ENCODE results near the gene CACNA2D1. TPM values are rescaled to one million over a fixed set of nuclear protein-coding genes. Genes with fewer than 3 reads are reported as not detected.

Gene CACNA2D1
- total RNA-seq, 1 donor from 2014 or later, result not detected

DNA sequence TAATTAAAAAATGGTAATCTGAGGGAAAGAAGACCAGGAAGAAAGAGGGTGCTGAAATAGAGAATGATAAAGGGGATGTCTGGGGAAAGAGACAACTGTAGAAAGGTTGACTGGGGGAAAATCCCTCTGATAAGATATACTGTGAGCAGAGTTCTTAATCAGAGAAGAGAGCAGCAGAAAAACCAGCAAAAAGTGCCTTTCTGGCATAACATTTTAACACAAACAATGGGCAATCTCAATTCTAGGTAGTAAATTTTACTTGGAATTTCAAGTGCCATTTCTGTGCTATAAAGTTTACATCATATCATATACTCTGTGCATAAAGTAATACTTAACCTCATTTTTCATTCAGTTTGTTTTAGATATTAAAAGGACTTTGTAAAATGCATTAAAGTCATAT, 421.9 kb downstream of the CACNA2D1 start:
- no peak overlapping the region for H3K27ac Mint-ChIP-seq
- no peak for DNase-seq
- ChIA-PET CTCF (no interaction called here), POLR2A (no interaction called here)
- H3K9me3 Mint-ChIP-seq, result no peaks in the 10 kb centered on the region
- no peak overlapping the region for H3K4me3 Mint-ChIP-seq
- intact Hi-C loops (cut with micrococcal nuclease), result no loop called here
- TF ChIP-seq, protein P1, sequence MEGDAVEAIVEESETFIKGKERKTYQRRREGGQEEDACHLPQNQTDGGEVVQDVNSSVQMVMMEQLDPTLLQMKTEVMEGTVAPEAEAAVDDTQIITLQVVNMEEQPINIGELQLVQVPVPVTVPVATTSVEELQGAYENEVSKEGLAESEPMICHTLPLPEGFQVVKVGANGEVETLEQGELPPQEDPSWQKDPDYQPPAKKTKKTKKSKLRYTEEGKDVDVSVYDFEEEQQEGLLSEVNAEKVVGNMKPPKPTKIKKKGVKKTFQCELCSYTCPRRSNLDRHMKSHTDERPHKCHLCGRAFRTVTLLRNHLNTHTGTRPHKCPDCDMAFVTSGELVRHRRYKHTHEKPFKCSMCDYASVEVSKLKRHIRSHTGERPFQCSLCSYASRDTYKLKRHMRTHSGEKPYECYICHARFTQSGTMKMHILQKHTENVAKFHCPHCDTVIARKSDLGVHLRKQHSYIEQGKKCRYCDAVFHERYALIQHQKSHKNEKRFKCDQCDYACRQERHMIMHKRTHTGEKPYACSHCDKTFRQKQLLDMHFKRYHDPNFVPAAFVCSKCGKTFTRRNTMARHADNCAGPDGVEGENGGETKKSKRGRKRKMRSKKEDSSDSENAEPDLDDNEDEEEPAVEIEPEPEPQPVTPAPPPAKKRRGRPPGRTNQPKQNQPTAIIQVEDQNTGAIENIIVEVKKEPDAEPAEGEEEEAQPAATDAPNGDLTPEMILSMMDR (IDR thresholded peaks at IDR 0.05), result no peak
- H3K36me3 Mint-ChIP-seq (ENCODE audit: low read depth), result no peaks in the 10 kb centered on the region
- ATAC-seq (ENCODE audit: low read depth), result no peak
- H3K27me3 Mint-ChIP-seq, result no peaks in the 10 kb centered on the region
- no peaks in the 10 kb centered on the region for H3K4me1 Mint-ChIP-seq

DNA sequence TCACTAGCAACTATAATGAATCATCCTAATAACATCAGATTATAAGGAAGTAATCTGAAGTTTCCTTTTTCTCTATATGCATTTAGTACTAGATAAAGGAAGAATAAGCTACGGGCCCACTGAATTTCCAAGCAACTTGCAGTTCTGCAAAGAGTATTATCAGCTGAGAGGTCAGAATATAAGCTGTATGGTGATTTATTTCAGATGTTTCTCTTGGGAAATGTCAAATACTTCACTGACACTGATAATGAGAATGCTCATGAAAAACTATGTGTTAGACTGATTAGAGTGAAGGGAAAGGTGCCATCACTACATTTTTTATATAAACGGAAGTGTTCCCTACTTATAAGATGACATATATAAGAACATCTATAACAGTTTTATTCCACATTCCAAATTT, 422.5 kb downstream of the CACNA2D1 start:
- TF ChIP-seq, protein P1 (IDR thresholded peaks at IDR 0.05), result no peak
- POLR2A ChIA-PET, result no interaction called here
- H3K36me3 Mint-ChIP-seq (ENCODE audit: low read depth), result no peaks in the 10 kb centered on the region
- H3K9me3 Mint-ChIP-seq, result no peaks in the 10 kb centered on the region
- H3K27me3 Mint-ChIP-seq, result no peaks in the 10 kb centered on the region
- ATAC-seq (ENCODE audit: low read depth), result no peak
- no peak for DNase-seq
- intact Hi-C loops (cut with micrococcal nuclease), result no loop called here
- H3K4me1 Mint-ChIP-seq, result no peaks in the 10 kb centered on the region
- no peak overlapping the region for H3K27ac Mint-ChIP-seq
- CTCF ChIA-PET, result no interaction called here
- H3K4me3 Mint-ChIP-seq, result no peak overlapping the region

DNA sequence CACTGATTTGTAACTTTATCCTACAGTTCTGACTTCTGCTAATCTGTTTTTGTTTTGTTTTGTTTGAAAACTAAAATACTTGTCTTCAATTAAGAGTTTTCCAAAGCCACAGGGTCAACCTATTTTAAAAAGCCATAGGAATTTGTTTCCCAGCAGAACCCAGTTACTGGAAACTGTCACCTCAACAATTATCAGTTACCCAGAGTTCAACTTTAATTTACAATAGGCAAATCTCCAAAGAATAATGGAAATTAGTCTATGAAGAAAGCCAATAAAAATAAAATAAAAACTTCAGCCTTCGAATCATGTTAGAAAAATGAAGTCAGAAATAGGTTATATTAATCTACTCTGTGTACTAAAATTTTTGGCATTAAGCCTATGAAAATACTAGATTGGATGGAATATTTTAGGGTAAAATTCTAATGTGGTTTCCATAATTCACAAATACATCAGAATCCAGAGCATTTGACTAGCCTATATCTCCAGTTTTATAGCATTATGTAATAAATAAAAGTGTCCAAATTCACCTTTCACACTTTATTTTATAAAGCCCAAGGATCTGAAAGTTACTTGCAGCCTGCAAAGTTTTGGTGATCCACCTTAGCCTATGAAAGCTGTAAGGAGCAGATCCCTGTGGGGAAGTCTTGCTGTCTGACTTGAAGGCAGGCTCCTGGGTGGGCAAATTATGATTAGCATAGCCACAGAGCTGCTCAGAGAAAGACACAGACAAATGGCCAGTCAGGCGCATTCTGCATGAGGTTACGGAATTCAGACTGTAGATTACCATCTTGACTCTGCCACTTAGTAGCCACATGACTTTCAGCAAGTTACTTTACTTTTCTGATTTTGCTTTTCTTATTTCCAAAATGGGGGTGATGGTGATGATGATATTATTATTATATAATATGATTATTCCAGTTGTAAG, 423.8 kb downstream of the CACNA2D1 start:
- TF ChIP-seq, protein P1 (IDR thresholded peaks at IDR 0.05), result no peak
- Mint-ChIP-seq H3K4me1 (no peaks in the 10 kb centered on the region), H3K27ac (no peak overlapping the region), H3K9me3 (no peaks in the 10 kb centered on the region), H3K27me3 (no peaks in the 10 kb centered on the region), H3K4me3 (no peak overlapping the region), H3K36me3 (ENCODE audit: low read depth) (no peaks in the 10 kb centered on the region)
- intact Hi-C loops (cut with micrococcal nuclease), result loop anchor here (5.0 kb wide), 1 partner anchor 523 kb away; no protein-coding TSS in a partner anchor
- ChIA-PET POLR2A (no interaction called here), CTCF (no interaction called here)
- ATAC-seq (ENCODE audit: low read depth) (no peak), DNase-seq (no peak)

DNA sequence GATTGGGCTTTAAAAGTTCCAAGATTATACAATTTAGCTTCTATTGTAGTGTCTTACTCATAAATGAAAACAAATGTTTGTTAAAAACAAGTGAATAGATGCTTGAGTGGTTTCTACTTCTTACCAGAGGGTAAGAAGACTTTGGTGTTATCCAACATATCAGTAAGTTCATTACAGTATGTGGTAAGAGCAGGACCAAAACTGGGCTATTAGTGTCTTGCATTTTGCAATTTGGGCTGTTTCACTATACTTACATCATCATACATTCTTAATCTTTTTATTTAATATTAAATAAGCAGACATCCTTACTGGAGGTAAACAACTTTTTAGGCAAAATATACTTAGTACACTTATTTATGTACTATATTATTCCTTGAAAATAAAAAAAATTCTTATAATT, 425.4 kb downstream of the CACNA2D1 start:
- H3K9me3 Mint-ChIP-seq, result no peaks in the 10 kb centered on the region
- no peaks in the 10 kb centered on the region for H3K36me3 Mint-ChIP-seq (ENCODE audit: low read depth)
- ChIA-PET CTCF (no interaction called here), POLR2A (no interaction called here)
- no peak overlapping the region for H3K4me3 Mint-ChIP-seq
- no peak overlapping the region for H3K27ac Mint-ChIP-seq
- no peaks in the 10 kb centered on the region for H3K4me1 Mint-ChIP-seq
- DNase-seq (no peak), ATAC-seq (ENCODE audit: low read depth) (no peak)
- intact Hi-C loops (cut with micrococcal nuclease), result loop anchor here (5.0 kb wide), 1 partner anchor 521 kb away; no protein-coding TSS in a partner anchor
- TF ChIP-seq, protein P1 (IDR thresholded peaks at IDR 0.05), result no peak
- no peaks in the 10 kb centered on the region for H3K27me3 Mint-ChIP-seq

DNA sequence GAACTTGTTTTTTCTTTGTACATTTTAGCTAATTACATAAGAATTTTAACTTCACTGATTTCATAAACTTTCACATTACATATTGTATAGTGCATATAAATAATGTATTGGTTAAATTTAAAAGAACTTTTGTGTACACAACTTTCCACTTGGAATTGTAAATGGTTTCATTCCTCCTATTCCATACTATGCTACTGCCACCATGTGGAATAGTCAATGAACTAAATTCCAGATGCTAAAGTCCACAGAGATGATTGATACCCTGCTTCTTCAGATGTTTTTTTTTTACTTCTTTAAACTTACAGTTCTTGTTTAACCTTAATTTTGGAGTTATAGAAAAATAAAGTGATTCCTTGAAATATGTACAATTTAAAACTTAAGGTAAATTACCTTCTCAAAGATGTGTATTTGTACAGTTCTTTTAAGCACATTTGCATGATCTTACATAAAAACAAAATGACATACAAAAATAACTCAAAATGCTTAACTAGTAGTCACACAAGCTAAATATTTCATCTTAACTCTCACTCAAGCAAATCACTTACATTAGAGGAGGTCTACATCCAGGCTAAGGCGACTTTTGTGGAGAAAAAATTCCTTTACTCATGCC, 426.1 kb downstream of the CACNA2D1 start:
- Mint-ChIP-seq H3K9me3 (no peaks in the 10 kb centered on the region), H3K27me3 (no peaks in the 10 kb centered on the region), H3K27ac (no peak overlapping the region), H3K4me1 (no peaks in the 10 kb centered on the region), H3K36me3 (ENCODE audit: low read depth) (no peaks in the 10 kb centered on the region), H3K4me3 (no peak overlapping the region)
- no peak for DNase-seq
- intact Hi-C loops (cut with micrococcal nuclease), result loop anchor here (5.0 kb wide), 1 partner anchor 520 kb away; no protein-coding TSS in a partner anchor
- TF ChIP-seq, protein P1 (IDR thresholded peaks at IDR 0.05), result no peak
- ChIA-PET POLR2A (no interaction called here), CTCF (no interaction called here)
- no peak for ATAC-seq (ENCODE audit: low read depth)
